ENCODE data around the gene EHMT1.

Gene EHMT1

DNA sequence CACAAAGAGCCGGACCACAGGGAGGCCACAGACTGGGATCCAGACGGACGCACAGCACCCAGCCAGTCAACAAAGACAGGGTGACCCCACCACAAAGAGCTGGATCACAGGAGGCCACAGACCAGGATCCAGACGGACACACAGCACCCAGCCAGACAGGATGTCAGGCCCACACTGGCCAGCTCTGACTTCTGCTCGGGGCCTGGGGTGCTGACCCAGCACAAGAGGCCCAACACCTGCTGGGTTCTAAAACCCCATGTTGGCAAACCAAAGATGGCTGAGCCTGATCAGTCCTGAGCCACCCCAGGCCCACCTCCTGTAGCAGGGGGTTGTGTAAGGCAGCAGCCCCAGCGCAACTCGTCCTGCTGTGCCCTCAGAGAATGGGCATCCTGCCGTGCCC lies 34.8 kb upstream of the EHMT1 start:
- Histone ChIP-seq H3K27me3 (ENCODE audit: insufficient read depth, poor library complexity, severe bottlenecking) (no peaks in the 10 kb centered on the region), H3K4me3 (replicated peaks; ENCODE audit: insufficient read depth, low read length) (no peak overlapping the region), H3K27ac (replicated peaks) (no peak overlapping the region)
- no peak for DNase-seq (ENCODE audit: low read depth in 1 of 2, low spot score in 1 of 2)
- TF ChIP-seq POLR2AphosphoS5 (IDR thresholded peaks at IDR 0.05; ENCODE audit: low read depth) (no peak), GABPA (IDR thresholded peaks at IDR 0.05; ENCODE audit: low read depth) (no peak), SPI1 (IDR thresholded peaks at IDR 0.05; ENCODE audit: borderline replicate concordance, low read depth) (no peak)
- TF ChIP-seq, protein P1, sequence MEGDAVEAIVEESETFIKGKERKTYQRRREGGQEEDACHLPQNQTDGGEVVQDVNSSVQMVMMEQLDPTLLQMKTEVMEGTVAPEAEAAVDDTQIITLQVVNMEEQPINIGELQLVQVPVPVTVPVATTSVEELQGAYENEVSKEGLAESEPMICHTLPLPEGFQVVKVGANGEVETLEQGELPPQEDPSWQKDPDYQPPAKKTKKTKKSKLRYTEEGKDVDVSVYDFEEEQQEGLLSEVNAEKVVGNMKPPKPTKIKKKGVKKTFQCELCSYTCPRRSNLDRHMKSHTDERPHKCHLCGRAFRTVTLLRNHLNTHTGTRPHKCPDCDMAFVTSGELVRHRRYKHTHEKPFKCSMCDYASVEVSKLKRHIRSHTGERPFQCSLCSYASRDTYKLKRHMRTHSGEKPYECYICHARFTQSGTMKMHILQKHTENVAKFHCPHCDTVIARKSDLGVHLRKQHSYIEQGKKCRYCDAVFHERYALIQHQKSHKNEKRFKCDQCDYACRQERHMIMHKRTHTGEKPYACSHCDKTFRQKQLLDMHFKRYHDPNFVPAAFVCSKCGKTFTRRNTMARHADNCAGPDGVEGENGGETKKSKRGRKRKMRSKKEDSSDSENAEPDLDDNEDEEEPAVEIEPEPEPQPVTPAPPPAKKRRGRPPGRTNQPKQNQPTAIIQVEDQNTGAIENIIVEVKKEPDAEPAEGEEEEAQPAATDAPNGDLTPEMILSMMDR (IDR thresholded peaks at IDR 0.05; ENCODE audit: insufficient read depth, low read length) = no peak
- TF ChIP-seq, protein P2, sequence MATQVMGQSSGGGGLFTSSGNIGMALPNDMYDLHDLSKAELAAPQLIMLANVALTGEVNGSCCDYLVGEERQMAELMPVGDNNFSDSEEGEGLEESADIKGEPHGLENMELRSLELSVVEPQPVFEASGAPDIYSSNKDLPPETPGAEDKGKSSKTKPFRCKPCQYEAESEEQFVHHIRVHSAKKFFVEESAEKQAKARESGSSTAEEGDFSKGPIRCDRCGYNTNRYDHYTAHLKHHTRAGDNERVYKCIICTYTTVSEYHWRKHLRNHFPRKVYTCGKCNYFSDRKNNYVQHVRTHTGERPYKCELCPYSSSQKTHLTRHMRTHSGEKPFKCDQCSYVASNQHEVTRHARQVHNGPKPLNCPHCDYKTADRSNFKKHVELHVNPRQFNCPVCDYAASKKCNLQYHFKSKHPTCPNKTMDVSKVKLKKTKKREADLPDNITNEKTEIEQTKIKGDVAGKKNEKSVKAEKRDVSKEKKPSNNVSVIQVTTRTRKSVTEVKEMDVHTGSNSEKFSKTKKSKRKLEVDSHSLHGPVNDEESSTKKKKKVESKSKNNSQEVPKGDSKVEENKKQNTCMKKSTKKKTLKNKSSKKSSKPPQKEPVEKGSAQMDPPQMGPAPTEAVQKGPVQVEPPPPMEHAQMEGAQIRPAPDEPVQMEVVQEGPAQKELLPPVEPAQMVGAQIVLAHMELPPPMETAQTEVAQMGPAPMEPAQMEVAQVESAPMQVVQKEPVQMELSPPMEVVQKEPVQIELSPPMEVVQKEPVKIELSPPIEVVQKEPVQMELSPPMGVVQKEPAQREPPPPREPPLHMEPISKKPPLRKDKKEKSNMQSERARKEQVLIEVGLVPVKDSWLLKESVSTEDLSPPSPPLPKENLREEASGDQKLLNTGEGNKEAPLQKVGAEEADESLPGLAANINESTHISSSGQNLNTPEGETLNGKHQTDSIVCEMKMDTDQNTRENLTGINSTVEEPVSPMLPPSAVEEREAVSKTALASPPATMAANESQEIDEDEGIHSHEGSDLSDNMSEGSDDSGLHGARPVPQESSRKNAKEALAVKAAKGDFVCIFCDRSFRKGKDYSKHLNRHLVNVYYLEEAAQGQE (IDR thresholded peaks at IDR 0.05; ENCODE audit: insufficient replicate concordance, low read depth) = no peak

DNA sequence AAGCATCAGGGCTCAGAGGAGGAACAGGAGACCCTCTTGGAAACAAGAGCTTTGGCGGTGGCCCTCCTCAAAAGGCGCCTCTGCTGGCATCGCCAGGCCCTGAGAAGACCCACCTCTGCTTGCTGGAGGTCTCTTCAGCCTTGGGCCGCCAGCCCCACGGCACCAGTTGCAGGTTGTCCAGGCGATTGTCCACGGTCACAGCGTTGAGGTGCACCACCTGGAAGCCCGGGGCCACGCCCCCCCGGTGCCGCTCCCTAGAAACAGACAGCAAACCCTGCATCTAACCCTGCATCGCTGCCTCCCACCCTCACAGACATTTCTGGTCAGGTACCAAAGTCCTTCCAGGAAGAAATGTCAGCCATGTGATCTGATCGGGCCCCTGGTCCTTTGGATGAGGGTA lies 32.0 kb upstream of the EHMT1 start:
- Histone ChIP-seq H3K4me3 (replicated peaks; ENCODE audit: insufficient read depth, low read length) (no peak overlapping the region), H3K27me3 (ENCODE audit: insufficient read depth, poor library complexity, severe bottlenecking) (no peaks in the 10 kb centered on the region), H3K27ac (replicated peaks) (no peak overlapping the region)
- TF ChIP-seq, protein P1 (IDR thresholded peaks at IDR 0.05; ENCODE audit: insufficient read depth, low read length) = no peak
- TF ChIP-seq POLR2AphosphoS5 (IDR thresholded peaks at IDR 0.05; ENCODE audit: low read depth) (no peak), GABPA (IDR thresholded peaks at IDR 0.05; ENCODE audit: low read depth) (no peak), SPI1 (IDR thresholded peaks at IDR 0.05; ENCODE audit: borderline replicate concordance, low read depth) (no peak)
- TF ChIP-seq, protein P2 (IDR thresholded peaks at IDR 0.05; ENCODE audit: insufficient replicate concordance, low read depth) = no peak
- no peak for DNase-seq (ENCODE audit: low read depth in 1 of 2, low spot score in 1 of 2)

DNA sequence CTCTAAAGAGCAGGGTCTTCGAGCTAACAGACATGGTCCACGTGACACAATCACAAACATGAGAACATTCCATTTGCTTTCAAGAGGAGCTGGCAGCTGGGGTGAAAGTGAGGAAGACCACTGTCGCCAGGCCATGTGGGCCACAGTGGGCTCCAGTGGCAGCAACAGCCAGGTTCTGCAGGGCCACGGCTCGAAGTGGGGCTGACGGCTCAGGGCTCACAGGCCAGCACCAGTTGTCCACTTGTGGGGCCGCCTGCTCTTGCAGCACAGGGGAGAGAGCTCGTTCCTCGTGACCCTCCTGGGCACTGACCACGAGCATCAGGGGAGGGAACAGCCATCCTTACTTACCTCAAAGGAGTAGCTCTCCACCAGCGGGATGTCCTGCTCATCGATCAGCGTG lies 30.5 kb upstream of the EHMT1 start:
- TF ChIP-seq, protein P2 (IDR thresholded peaks at IDR 0.05; ENCODE audit: insufficient replicate concordance, low read depth) = no peak
- TF ChIP-seq, protein P1 (IDR thresholded peaks at IDR 0.05; ENCODE audit: insufficient read depth, low read length) = no peak
- TF ChIP-seq POLR2AphosphoS5 (IDR thresholded peaks at IDR 0.05; ENCODE audit: low read depth) (no peak), SPI1 (IDR thresholded peaks at IDR 0.05; ENCODE audit: borderline replicate concordance, low read depth) (no peak), GABPA (IDR thresholded peaks at IDR 0.05; ENCODE audit: low read depth) (no peak)
- no peak overlapping the region for H3K27ac ChIP-seq (replicated peaks)
- no peak for DNase-seq (ENCODE audit: low read depth in 1 of 2, low spot score in 1 of 2)
- no peaks in the 10 kb centered on the region for H3K27me3 ChIP-seq (ENCODE audit: insufficient read depth, poor library complexity, severe bottlenecking)
- H3K4me3 ChIP-seq (replicated peaks; ENCODE audit: insufficient read depth, low read length) = no peak overlapping the region
